Keratinocyte (primary cell): ENCODE results near the gene TTLL4. TPM values are rescaled to one million over a fixed set of nuclear protein-coding genes. Genes with fewer than 3 reads are reported as not detected.
"Not testable (repeated sequence)": the region's sequence is repeated elsewhere in the genome, so short reads cannot be mapped to it uniquely, and the experiment has no call there.

Source experiments
- DNase-seq: peaks from one replicate; pipeline ENCODE4 v3.0.0-alpha.2; 2011; ENCODE audit warnings: low read depth, missing footprints, low spot score
- FAIRE-seq: peaks from 2 replicates; lab custom pipeline; 2011; peaks lifted over from hg19 to GRCh38; lab: Jason Lieb, UNC
- H2AFZ ChIP-seq: 2 replicates; pipeline ENCODE4 v1.6.0; 2012; ENCODE audit warnings: low read length, control low read depth, inconsistent platforms; ENCODE audit not compliant: control insufficient read depth
- H3K27ac ChIP-seq: 2 replicates; pipeline ENCODE4 v1.5.1; 2011; ENCODE audit warnings: low read length; ENCODE audit not compliant: control insufficient read depth, insufficient read depth
- H3K27me3 ChIP-seq: 3 replicates; pipeline ENCODE4 v1.6.0; 2011; ENCODE audit warnings: low read length; ENCODE audit not compliant: control insufficient read depth, insufficient read depth; ENCODE audit errors: extremely low read depth
- H3K36me3 ChIP-seq, 2 experiments: 2 replicates in 1 of 2; 3 replicates in 1 of 2; pipeline ENCODE4 v1.5.1; 2011; ENCODE audit warnings: low read length in 2 of 2, mild to moderate bottlenecking in 1 of 2; ENCODE audit not compliant: control insufficient read depth in 2 of 2, insufficient read depth in 2 of 2; ENCODE audit errors: extremely low read depth in 1 of 2
- H3K4me1 ChIP-seq: 3 replicates; pipeline ENCODE4 v1.5.1; 2011; ENCODE audit warnings: low read length; ENCODE audit not compliant: control insufficient read depth, insufficient read depth; ENCODE audit errors: extremely low read depth
- H3K4me2 ChIP-seq: 3 replicates; pipeline ENCODE4 v1.6.0; 2011; ENCODE audit warnings: low read depth, low read length; ENCODE audit not compliant: control insufficient read depth, insufficient read depth; ENCODE audit errors: extremely low read depth
- H3K4me3 ChIP-seq, 3 experiments: fragments of 200-600 bp in 1 of 3; sonication (generic) in 1 of 3; 2 replicates in 2 of 3; 3 replicates in 1 of 3; pipeline ENCODE4 v1.5.1; 2011 to 2016; ENCODE audit warnings: low read length in 3 of 3, mild to moderate bottlenecking in 3 of 3, control low read depth in 2 of 3, inconsistent platforms in 1 of 3, low read depth in 1 of 3, mixed read lengths in 1 of 3, mixed run types in 1 of 3, moderate library complexity in 1 of 3; ENCODE audit not compliant: control insufficient read depth in 2 of 3, insufficient read depth in 2 of 3; ENCODE audit errors: extremely low read depth in 1 of 3
- H3K79me2 ChIP-seq: 2 replicates; pipeline ENCODE4 v1.6.0; 2012; ENCODE audit warnings: low read length; ENCODE audit not compliant: control insufficient read depth, insufficient read depth
- H3K9ac ChIP-seq: 3 replicates; pipeline ENCODE4 v1.6.0; 2011; ENCODE audit warnings: low read length; ENCODE audit not compliant: control insufficient read depth, insufficient read depth; ENCODE audit errors: extremely low read depth
- H3K9me1 ChIP-seq: 3 replicates; pipeline ENCODE4 v1.6.0; 2011; ENCODE audit warnings: low read length; ENCODE audit not compliant: control insufficient read depth, insufficient read depth; ENCODE audit errors: extremely low read depth
- H3K9me3 ChIP-seq: 2 replicates; pipeline ENCODE4 v1.5.1; 2012; ENCODE audit warnings: low read depth, low read length; ENCODE audit not compliant: control insufficient read depth
- H4K20me1 ChIP-seq: 3 replicates; pipeline ENCODE4 v1.6.0; 2011; ENCODE audit warnings: low read length; ENCODE audit not compliant: control insufficient read depth, insufficient read depth; ENCODE audit errors: extremely low read depth
- CTCF ChIP-seq, 3 experiments: IDR thresholded peaks in 1 of 3; conservative IDR thresholded peaks in 1 of 3; optimal IDR thresholded peaks in 1 of 3; 2 replicates in 2 of 3; 3 replicates in 1 of 3; pipeline versions ENCODE3 to v1.5.1; 2011; ENCODE audit warnings: low read length in 3 of 3, mild to moderate bottlenecking in 3 of 3, moderate library complexity in 2 of 3, control low read depth in 1 of 3, inconsistent platforms in 1 of 3; ENCODE audit not compliant: insufficient read depth in 2 of 3; ENCODE audit errors: extremely low read depth in 1 of 3
- dilution Hi-C: fragments of 300-500 bp; cut with MboI; formaldehyde crosslinking; loops from one replicate; pipeline ENCODE4 v1.7.0; 2020; ENCODE audit warnings: low sequenced_read_pairs; ENCODE audit not compliant: extremely low pct_ligation_motif_present
- polyA plus RNA-seq, 5 experiments: library from polyadenylated mRNA; depleted of rRNA in 3 of 5; stranded (reverse) in 3 of 5; stranded (forward) in 1 of 5; unstranded in 1 of 5; fragments of >200 nt; gene quantifications; 1 replicate in 1 of 5; 2 replicates in 3 of 5; 3 replicates in 1 of 5; pipeline versions ENCODE4 v1.2.1 to v1.2.3, GENCODE V29; 2011 to 2012; ENCODE audit warnings: missing spikeins in 2 of 5, low read depth in 1 of 5, low replicate concordance in 1 of 5

The TTLL4 gene
- polyA plus RNA-seq, 1 donor (not counting 4 experiments of a cell fraction or from before 2014, with no cell fraction given): 20.1 TPM

- H3K79me2 ChIP-seq, H4K20me1 ChIP-seq, H3K4me3 ChIP-seq, H3K4me2 ChIP-seq, H3K27me3 ChIP-seq, H3K9me3 ChIP-seq, dilution Hi-C loops, H3K4me1 ChIP-seq, H2AFZ ChIP-seq, H3K27ac ChIP-seq, H3K9me1 ChIP-seq, H3K9ac ChIP-seq: not testable (repeated sequence)
- H3K36me3 ChIP-seq: peaks cover 11 to 13% of the 10 kb centered on the region in 2 experiments
- FAIRE-seq (peak; percentile 91), DNase-seq (peak; percentile 32)
- peak; percentile 75 to 83 (median 81) for TF ChIP-seq CTCF (optimal IDR thresholded peaks at IDR 0.05 in 1 of 3, IDR thresholded peaks at IDR 0.05 in 1 of 3, conservative IDR thresholded peaks at IDR 0.05 in 1 of 3; ENCODE audit: extremely low read depth in 1 of 3, insufficient read depth in 2 of 3, low read length in 3 of 3)
Measured at GRCh38 chr2:218687400-218688060, 23.1 kb upstream of the TTLL4 start.

DNA sequence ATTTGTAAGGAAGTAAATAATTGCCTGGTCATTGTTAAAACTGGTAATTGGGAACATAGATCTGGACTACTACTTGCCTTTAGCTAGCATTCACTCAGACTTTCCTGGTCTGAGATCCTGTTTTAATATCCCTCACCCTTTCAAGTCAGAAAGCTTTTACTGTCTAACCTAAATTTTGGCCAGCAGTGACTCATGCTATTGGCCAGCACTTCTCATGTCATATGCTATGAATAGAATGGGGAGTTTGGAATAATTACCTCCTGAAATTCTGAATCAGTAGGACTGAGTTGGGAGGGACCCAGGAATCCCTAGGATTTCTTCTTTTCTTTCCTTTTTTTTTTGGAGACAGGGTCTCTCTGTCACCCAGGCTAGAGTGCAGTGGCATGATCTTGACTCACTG, 19.4 kb upstream of the TTLL4 start:
- Histone ChIP-seq H3K27ac (no peak overlapping the region), H3K36me3 (peaks cover 15% of the 10 kb centered on the region in 2 experiments), H4K20me1 (no peaks in the 10 kb centered on the region), H3K9ac (no peak overlapping the region), H2AFZ (no peak overlapping the region), H3K79me2 (no peaks in the 10 kb centered on the region), H3K4me3 (no peak overlapping the region), H3K9me1 (no peaks in the 10 kb centered on the region), H3K4me1 (no peaks in the 10 kb centered on the region), H3K9me3 (no peaks in the 10 kb centered on the region), H3K27me3 (no peaks in the 10 kb centered on the region), H3K4me2 (no peak overlapping the region)
- no peak for TF ChIP-seq CTCF (optimal IDR thresholded peaks at IDR 0.05 in 1 of 3, IDR thresholded peaks at IDR 0.05 in 1 of 3, conservative IDR thresholded peaks at IDR 0.05 in 1 of 3; ENCODE audit: extremely low read depth in 1 of 3, insufficient read depth in 2 of 3, low read length in 3 of 3)
- FAIRE-seq (no peak), DNase-seq (no peak)
- dilution Hi-C loops: no loop called here
